Lung (tissue), 12 donors: ENCODE results near the gene LGALS12. TPM values are rescaled to one million over a fixed set of nuclear protein-coding genes. Genes with fewer than 3 reads are reported as not detected.
A peak's percentile ranks its signal among the peaks of the same experiment; 100 is the strongest.

Experiments
- ATAC-seq: fragments of 200-7000 bp; cut with Tn5 transposase; one replicate; pipeline ENCODE4 v1.9.1; 2020; ENCODE audit warnings: moderate number of reproducible peaks; ENCODE audit not compliant: insufficient read depth, low FRiP score
- DNase-seq, 3 donors: peaks; one replicate each; pipeline ENCODE4 v3.0.0-alpha.2; 2013 to 2017
- H3K27ac ChIP-seq, 2 donors: one replicate each; pipeline ENCODE4 v1.5.1; 2013; ENCODE audit warnings: mild to moderate bottlenecking in 2 of 2, moderate library complexity in 2 of 2, control low read depth in 1 of 2, inconsistent platforms in 1 of 2, low read depth in 1 of 2, low read length in 1 of 2
- H3K27me3 ChIP-seq, 3 donors: one replicate each; pipeline ENCODE4 v1.5.1; 2013; ENCODE audit warnings: low read length in 2 of 3; ENCODE audit not compliant: control insufficient read depth in 3 of 3, insufficient read depth in 3 of 3
- H3K36me3 ChIP-seq, 4 donors: one replicate each; pipeline ENCODE4 v1.5.1; 2013; ENCODE audit warnings: low read length in 4 of 4, mild to moderate bottlenecking in 1 of 4, moderate library complexity in 1 of 4; ENCODE audit not compliant: control insufficient read depth in 4 of 4, insufficient read depth in 4 of 4
- H3K4me1 ChIP-seq, 5 donors: one replicate each; pipeline ENCODE4 v1.5.1; 2013; ENCODE audit warnings: low read length in 5 of 5, mild to moderate bottlenecking in 2 of 5, moderate library complexity in 1 of 5; ENCODE audit not compliant: control insufficient read depth in 5 of 5, insufficient read depth in 5 of 5
- H3K4me3 ChIP-seq: one replicate; pipeline ENCODE4 v1.5.1; 2013; ENCODE audit warnings: mild to moderate bottlenecking, control low read depth, moderate library complexity
- H3K9ac ChIP-seq, 2 donors: one replicate each; pipeline ENCODE4 v1.5.1; 2013; ENCODE audit warnings: low read length in 2 of 2, control low read depth in 1 of 2; ENCODE audit not compliant: insufficient read depth in 1 of 2
- H3K9me3 ChIP-seq, 4 donors: one replicate each; pipeline ENCODE4 v1.5.1; 2013; ENCODE audit warnings: low read length in 3 of 4, mild to moderate bottlenecking in 1 of 4, moderate library complexity in 1 of 4; ENCODE audit not compliant: control insufficient read depth in 4 of 4, insufficient read depth in 3 of 4
- WGBS, 2 donors: extraction: QIAGEN DNeasy Blood & Tissue Kit; methylation state at CpG; one replicate each; pipeline ENCODE4 v1.1.7; 2013; 5-methylcytosine and 5-hydroxymethylcytosine counted together
- polyA plus RNA-seq, 2 donors: library from polyadenylated mRNA; stranded (reverse); fragments of 200-250 nt; gene quantifications; one replicate each; pipeline ENCODE4 v1.2.1, GENCODE V29; 2013
- total RNA-seq, 2 donors: library from RNA; depleted of rRNA in 1 of 2; stranded (reverse); fragments of >200 nt in 1 of 2; gene quantifications; one replicate each; pipeline ENCODE4 v1.2.1, GENCODE V29; 2014 to 2021
- TF ChIP-seq, protein P1 (sequence below): IDR thresholded peaks from 2 replicates; pipeline ENCODE4 v1.5.1; 2012; ENCODE audit warnings: mild to moderate bottlenecking; ENCODE audit errors: control extremely low read depth, extremely low read depth
- donor health status: control.
- donor health status: control.
- donor health status: Bipolar disorder and iron deficiency.
- donor health status: healthy.
- donor health status: DM: yes; HTN: yes; CAD: no.

The LGALS12 gene
- total and polyA plus RNA-seq, 4 donors, result 0.43 to 1.3 (median 0.87) TPM

DNA sequence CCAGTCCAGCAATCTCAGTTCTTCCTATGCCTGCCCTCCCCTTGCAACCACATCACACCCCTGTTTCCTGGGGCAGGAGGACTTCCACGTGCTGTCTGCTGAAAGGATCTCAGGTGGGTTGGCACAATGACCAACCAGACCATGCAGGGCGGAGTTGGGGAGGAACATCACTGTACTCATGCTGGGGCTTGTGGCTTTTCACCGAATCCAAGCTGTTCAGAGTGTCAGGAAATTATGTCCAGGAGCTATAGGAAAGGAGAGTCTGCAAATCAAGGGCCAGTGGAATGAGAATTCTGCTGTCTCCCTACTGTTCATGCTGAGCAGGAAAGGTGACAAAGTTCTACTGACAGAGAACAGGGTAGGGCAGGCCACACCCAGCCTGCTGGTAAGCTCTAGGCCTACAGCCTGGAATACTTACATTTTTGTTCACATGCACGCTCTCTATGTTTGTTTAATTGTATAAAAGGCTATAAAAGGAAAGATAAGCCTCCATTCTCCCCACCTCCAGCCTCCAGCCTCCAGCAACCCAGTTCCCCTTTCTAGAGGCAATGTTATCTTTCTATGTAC, 59.0 kb downstream of the LGALS12 start:
- TF ChIP-seq, protein P1, sequence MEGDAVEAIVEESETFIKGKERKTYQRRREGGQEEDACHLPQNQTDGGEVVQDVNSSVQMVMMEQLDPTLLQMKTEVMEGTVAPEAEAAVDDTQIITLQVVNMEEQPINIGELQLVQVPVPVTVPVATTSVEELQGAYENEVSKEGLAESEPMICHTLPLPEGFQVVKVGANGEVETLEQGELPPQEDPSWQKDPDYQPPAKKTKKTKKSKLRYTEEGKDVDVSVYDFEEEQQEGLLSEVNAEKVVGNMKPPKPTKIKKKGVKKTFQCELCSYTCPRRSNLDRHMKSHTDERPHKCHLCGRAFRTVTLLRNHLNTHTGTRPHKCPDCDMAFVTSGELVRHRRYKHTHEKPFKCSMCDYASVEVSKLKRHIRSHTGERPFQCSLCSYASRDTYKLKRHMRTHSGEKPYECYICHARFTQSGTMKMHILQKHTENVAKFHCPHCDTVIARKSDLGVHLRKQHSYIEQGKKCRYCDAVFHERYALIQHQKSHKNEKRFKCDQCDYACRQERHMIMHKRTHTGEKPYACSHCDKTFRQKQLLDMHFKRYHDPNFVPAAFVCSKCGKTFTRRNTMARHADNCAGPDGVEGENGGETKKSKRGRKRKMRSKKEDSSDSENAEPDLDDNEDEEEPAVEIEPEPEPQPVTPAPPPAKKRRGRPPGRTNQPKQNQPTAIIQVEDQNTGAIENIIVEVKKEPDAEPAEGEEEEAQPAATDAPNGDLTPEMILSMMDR, result no peak

More for the DNA sequence above, 59.0 kb downstream of the LGALS12 start:
- no peak overlapping the region for H3K4me3 ChIP-seq
- peaks cover 0 to 5% (median 0%) of the 10 kb centered on the region in 5 donors for H3K4me1 ChIP-seq
- no peak for ATAC-seq
- no peak for DNase-seq
- no peaks in the 10 kb centered on the region for H3K36me3 ChIP-seq
- no peaks in the 10 kb centered on the region for H3K9me3 ChIP-seq
- peaks cover 0 to 2% (median 0%) of the 10 kb centered on the region in 3 donors for H3K27me3 ChIP-seq
- H3K27ac ChIP-seq, result peak overlapping the region in 1 of 2 donors; percentile 89
- 69 to 71% methylated on average over 4 of the region's 4 CpGs for WGBS, 2 donors
- no peak overlapping the region for H3K9ac ChIP-seq

Other genes starting within 250 kb of the LGALS12 start
- not detected for gene SLC22A9, start 136.3 kb upstream of the LGALS12 start, total RNA-seq
- not detected for gene SLC22A9, start 136.3 kb upstream of the LGALS12 start, polyA plus RNA-seq
- gene PLAAT5, start 14.9 kb upstream of the LGALS12 start, total RNA-seq, result 1 to 10 TPM; 1.1 to 5.6 TPM
- gene PLAAT5, start 14.9 kb upstream of the LGALS12 start, polyA plus RNA-seq, result 1 to 10 TPM; 2.5 to 3.8 TPM
- 100 to 1,000 TPM in 1 of 2 donors, 10 to 100 TPM in 1; 49.7 to 133 TPM for gene PLAAT4, start 30.7 kb downstream of the LGALS12 start, total RNA-seq
- gene PLAAT4, start 30.7 kb downstream of the LGALS12 start, polyA plus RNA-seq, result 100 to 1,000 TPM; 163 to 336 TPM
- 1 to 10 TPM; 2.2 to 8.3 TPM for gene PLAAT2, start 57.3 kb downstream of the LGALS12 start, total RNA-seq
- 10 to 100 TPM; 21.3 to 29.8 TPM for gene PLAAT2, start 57.3 kb downstream of the LGALS12 start, polyA plus RNA-seq
- 100 to 1,000 TPM in 1 of 2 donors, 10 to 100 TPM in 1; 12.7 to 124 TPM for gene PLAAT3, start 108.3 kb downstream of the LGALS12 start, total RNA-seq
- 100 to 1,000 TPM in 1 of 2 donors, 10 to 100 TPM in 1; 55.5 to 232 TPM for gene PLAAT3, start 108.3 kb downstream of the LGALS12 start, polyA plus RNA-seq
- gene ATL3, start 165.3 kb downstream of the LGALS12 start, total RNA-seq, result 10 to 100 TPM; 50.7 to 79.5 TPM
- gene ATL3, start 165.3 kb downstream of the LGALS12 start, polyA plus RNA-seq, result 10 to 100 TPM; 13.6 to 16.7 TPM
- 100 to 1,000 TPM in 1 of 2 donors, 10 to 100 TPM in 1; 82.1 to 102 TPM for gene RTN3, start 175.4 kb downstream of the LGALS12 start, total RNA-seq
- 10 to 100 TPM; 87.0 to 98.2 TPM for gene RTN3, start 175.4 kb downstream of the LGALS12 start, polyA plus RNA-seq